Endothelial cell of umbilical vein (primary cell): ENCODE measurements around the gene MAL. TPM values are rescaled to one million over a fixed set of nuclear protein-coding genes. Genes with fewer than 3 reads are reported as not detected.

Source experiments
- BruUV-seq: library from RNA; stranded (reverse); fragments of 400-500 nt; replicated peaks from 2 replicates; lab custom pipeline; 2021; lab: Mats Ljungman, UMichigan
- CTCF ChIA-PET: fragments of 300-600, 350-600 bp; sonication (Branson Sonifier 250); formaldehyde crosslinking; loops from one replicate; lab custom pipeline; 2021; ENCODE audit warnings: antibody characterized with exemption, inconsistent platforms; lab: Charles Lee
- POLR2A ChIA-PET: fragments of 300-600, 350-600 bp; sonication (Branson Sonifier 250); formaldehyde crosslinking; loops from one replicate; lab custom pipeline; 2021; ENCODE audit warnings: antibody characterized with exemption, inconsistent platforms; lab: Charles Lee
- DNase-seq: peaks from one replicate; pipeline ENCODE4 v3.0.0-alpha.2; 2011; ENCODE audit warnings: low read depth, low spot score
- FAIRE-seq: peaks from 2 replicates; lab custom pipeline; 2011; peaks lifted over from hg19 to GRCh38; lab: Jason Lieb, UNC
- H2AFZ ChIP-seq: 2 replicates; pipeline ENCODE4 v1.6.0; 2012; ENCODE audit warnings: low read depth, low read length, control low read depth, inconsistent platforms
- H3K27ac ChIP-seq: 2 replicates; pipeline ENCODE4 v1.5.1; 2011; ENCODE audit warnings: low read depth, mild to moderate bottlenecking, control low read depth, low read length, moderate library complexity; ENCODE audit not compliant: insufficient read depth
- H3K27me3 ChIP-seq, 2 experiments: 2 replicates each; pipeline versions ENCODE4 v1.6.0 to v1.6.1; 2011; ENCODE audit warnings: low read length in 2 of 2, mixed read lengths in 1 of 2; ENCODE audit not compliant: control insufficient read depth in 2 of 2, insufficient read depth in 2 of 2
- H3K36me3 ChIP-seq, 2 experiments: 2 replicates in 1 of 2; 3 replicates in 1 of 2; pipeline ENCODE4 v1.5.1; 2011; ENCODE audit warnings: low read length in 2 of 2, mild to moderate bottlenecking in 1 of 2, moderate library complexity in 1 of 2; ENCODE audit not compliant: control insufficient read depth in 2 of 2, insufficient read depth in 2 of 2; ENCODE audit errors: extremely low read depth in 1 of 2
- H3K4me1 ChIP-seq: 3 replicates; pipeline ENCODE4 v1.5.1; 2011; ENCODE audit warnings: mild to moderate bottlenecking, low read length; ENCODE audit not compliant: control insufficient read depth, insufficient read depth; ENCODE audit errors: extremely low read depth
- H3K4me2 ChIP-seq: 2 replicates; pipeline ENCODE4 v1.6.1; 2011; ENCODE audit warnings: low read length, control low read depth, mixed read lengths; ENCODE audit not compliant: insufficient read depth
- H3K4me3 ChIP-seq, 3 experiments: fragments of 200-600 bp in 1 of 3; sonication (generic), shearing (Covaris generic) in 1 of 3; replicated peaks in 1 of 3; 2 replicates each; pipeline ENCODE4 v1.5.1; 2011 to 2016; ENCODE audit warnings: control low read depth in 3 of 3, low read length in 3 of 3, mild to moderate bottlenecking in 2 of 3, inconsistent platforms in 1 of 3, low read depth in 1 of 3, moderate library complexity in 1 of 3; ENCODE audit not compliant: insufficient read depth in 1 of 3
- H3K79me2 ChIP-seq: 2 replicates; pipeline ENCODE4 v1.6.0; 2012; ENCODE audit warnings: low read length, inconsistent platforms; ENCODE audit not compliant: control insufficient read depth, insufficient read depth
- H3K9ac ChIP-seq: replicated peaks from 2 replicates; pipeline ENCODE3; 2011; ENCODE audit warnings: low read length, control low read depth; ENCODE audit not compliant: insufficient read depth; ENCODE audit errors: extremely low read depth
- H3K9me1 ChIP-seq: replicated peaks from 3 replicates; pipeline ENCODE4 v1.6.0; 2011; ENCODE audit warnings: mild to moderate bottlenecking, low read length; ENCODE audit not compliant: control insufficient read depth, insufficient read depth; ENCODE audit errors: extremely low read depth
- H3K9me3 ChIP-seq: replicated peaks from 2 replicates; pipeline ENCODE4 v1.5.1; 2012; ENCODE audit warnings: low read length, inconsistent platforms; ENCODE audit not compliant: control insufficient read depth, insufficient read depth
- H4K20me1 ChIP-seq: replicated peaks from 2 replicates; pipeline ENCODE3; 2011; ENCODE audit warnings: mild to moderate bottlenecking, low read length; ENCODE audit not compliant: control insufficient read depth, insufficient read depth; ENCODE audit errors: extremely low read depth
- CTCF ChIP-seq, 2 donors: IDR thresholded peaks; 1 replicate in 1 of 2; 2 replicates in 1 of 2; pipeline ENCODE4 v1.5.1; 2011; ENCODE audit warnings: low read length in 2 of 2, mild to moderate bottlenecking in 2 of 2, moderate library complexity in 2 of 2, control low read depth in 1 of 2, inconsistent platforms in 1 of 2, low read depth in 1 of 2; ENCODE audit not compliant: insufficient read depth in 1 of 2; ENCODE audit errors: extremely low read depth in 1 of 2
- EZH2 ChIP-seq: IDR thresholded peaks from 2 replicates; pipeline ENCODE4 v1.6.1; 2012; ENCODE audit warnings: borderline replicate concordance, low read depth, mild to moderate bottlenecking, moderate library complexity, low read length, inconsistent platforms; ENCODE audit not compliant: severe bottlenecking
- FOS ChIP-seq: IDR thresholded peaks from 2 replicates; pipeline ENCODE4 v1.6.1; 2011; ENCODE audit warnings: mild to moderate bottlenecking, low read length, moderate library complexity, borderline replicate concordance; ENCODE audit not compliant: insufficient read depth
- GATA2 ChIP-seq: IDR thresholded peaks from 2 replicates; pipeline ENCODE4 v1.7.0; 2011; ENCODE audit warnings: low read depth, mild to moderate bottlenecking, moderate library complexity, mixed read lengths, low read length; ENCODE audit not compliant: insufficient read length, insufficient read depth
- JUN ChIP-seq: IDR thresholded peaks from 2 replicates; pipeline ENCODE4 v1.6.1; 2011; ENCODE audit warnings: borderline replicate concordance, low read depth; ENCODE audit not compliant: insufficient read length, insufficient read depth
- MYC ChIP-seq: IDR thresholded peaks from one replicate; pipeline ENCODE4 v1.6.1; 2011; ENCODE audit warnings: mild to moderate bottlenecking, low read depth, low read length
- POLR2A ChIP-seq: IDR thresholded peaks from 2 replicates; pipeline ENCODE4 v1.6.1; 2012; ENCODE audit warnings: low read depth, mild to moderate bottlenecking, control low read depth, low read length
- POLR2AphosphoS5 ChIP-seq: IDR thresholded peaks from 2 replicates; pipeline ENCODE4 v1.6.1; 2012; ENCODE audit warnings: low read depth, mild to moderate bottlenecking, control low read depth, low read length, moderate library complexity; ENCODE audit not compliant: insufficient read depth
- dilution Hi-C: fragments of 300-500 bp; cut with MboI; formaldehyde crosslinking; loops from one replicate; pipeline ENCODE4 v1.15.0; 2019; ENCODE audit warnings: low sequenced_read_pairs; ENCODE audit not compliant: extremely low pct_ligation_motif_present
- intact Hi-C: fragments of 100-400 bp; cut with micrococcal nuclease; formaldehyde crosslinking; loops from one replicate; pipeline ENCODE4 v1.10.0; 2022
- polyA plus RNA-seq, 4 experiments: library from polyadenylated mRNA; depleted of rRNA in 3 of 4; stranded (reverse) in 3 of 4; unstranded in 1 of 4; fragments of >200 nt; gene quantifications; 2 replicates each; pipeline versions ENCODE4 v1.2.1 to v1.2.3, GENCODE V29; 2011 to 2012; ENCODE audit warnings: missing spikeins in 1 of 4
- total RNA-seq: library from RNA; stranded (reverse); gene quantifications from 2 replicates; pipeline ENCODE4 v1.2.3, GENCODE V29; 2021
- TF ChIP-seq, protein P1 (sequence below): IDR thresholded peaks from 2 replicates; pipeline ENCODE4 v1.6.1; 2011; ENCODE audit not compliant: insufficient read depth, insufficient read length

MAL gene
- total and polyA plus RNA-seq, 2 donors (not counting 3 experiments of a cell fraction or from before 2014, with no cell fraction given), result not detected

- Histone ChIP-seq H3K27ac (no peak overlapping the region), H3K9me3 (no peaks in the 10 kb centered on the region), H2AFZ (no peak overlapping the region), H3K9ac (no peak overlapping the region), H3K9me1 (no peaks in the 10 kb centered on the region), H3K79me2 (no peaks in the 10 kb centered on the region), H3K4me2 (no peak overlapping the region), H3K4me3 (no peak overlapping the region), H3K4me1 (no peaks in the 10 kb centered on the region), H3K27me3 (no peaks in the 10 kb centered on the region), H4K20me1 (no peaks in the 10 kb centered on the region), H3K36me3 (no peaks in the 10 kb centered on the region)
- ChIA-PET POLR2A (no interaction called here), CTCF (interaction anchor here (1.4 kb wide), 1 partner anchor 8 kb away, joined by 3 read pairs; no protein-coding TSS in a partner anchor)
- no peak for TF ChIP-seq GATA2
- no peak for TF ChIP-seq MYC
- no peak for TF ChIP-seq POLR2AphosphoS5
- TF ChIP-seq FOS, result no peak
- TF ChIP-seq, protein P1, sequence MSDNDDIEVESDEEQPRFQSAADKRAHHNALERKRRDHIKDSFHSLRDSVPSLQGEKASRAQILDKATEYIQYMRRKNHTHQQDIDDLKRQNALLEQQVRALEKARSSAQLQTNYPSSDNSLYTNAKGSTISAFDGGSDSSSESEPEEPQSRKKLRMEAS, result no peak
- TF ChIP-seq POLR2A, result no peak
- TF ChIP-seq CTCF (IDR thresholded peaks at IDR 0.05; ENCODE audit: extremely low read depth in 1 of 2, insufficient read depth in 1 of 2, low read depth in 1 of 2, low read length in 2 of 2), result no peak
- no peak for TF ChIP-seq EZH2
- no peak for TF ChIP-seq JUN
- no TSS peak for BruUV-seq
- FAIRE-seq (no peak), DNase-seq (no peak)
- intact Hi-C loops, result no loop called here
- dilution Hi-C loops, result no loop called here
These were observed 11.3 kb upstream of the MAL start for GRCh38 chr2:95014126-95014708.
